ENCODE results near the gene MBTPS1. TPM values are rescaled to one million over a fixed set of nuclear protein-coding genes. Genes with fewer than 3 reads are reported as not detected.

The MBTPS1 gene
- total RNA-seq, 2 experiments from 2014 or later = 36.9 to 41.3 TPM

DNA sequence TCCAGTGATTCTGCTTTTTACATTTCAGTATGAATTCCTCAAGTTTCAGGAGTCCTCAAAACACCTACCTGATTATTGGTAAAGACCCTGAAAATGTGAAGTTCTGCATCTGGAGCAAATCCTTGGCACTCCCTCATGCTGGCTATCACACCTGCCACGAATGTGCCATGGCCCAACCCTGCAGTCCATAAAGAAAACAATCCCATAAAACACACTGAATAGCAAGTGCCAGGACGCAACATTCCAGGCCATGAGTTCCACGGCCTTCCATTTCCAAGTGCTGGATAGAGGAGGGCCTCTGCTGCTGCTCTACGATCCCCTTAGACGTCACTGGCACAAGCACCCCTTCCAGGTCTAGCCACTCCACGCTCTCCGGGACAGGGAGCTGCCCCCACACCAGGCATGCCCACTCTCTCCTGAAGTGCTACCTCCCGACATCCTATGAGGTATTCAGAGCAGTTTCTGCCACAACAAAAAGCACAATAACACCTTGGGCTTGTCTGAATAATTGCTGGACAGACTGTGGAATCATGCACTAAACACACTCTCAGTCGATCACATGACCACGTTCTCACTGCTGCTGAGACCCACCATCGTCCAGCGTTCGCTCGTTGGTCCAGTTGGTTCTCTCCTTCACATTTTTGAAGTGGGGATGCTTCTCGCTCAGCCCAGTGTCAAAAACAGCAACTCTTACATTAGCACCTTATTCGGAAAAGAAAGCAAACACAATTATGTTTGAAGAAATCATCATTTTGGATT lies 23.4 kb downstream of the MBTPS1 start:
- no peak overlapping the region for H3K4me3 Mint-ChIP-seq
- H3K27me3 Mint-ChIP-seq (ENCODE audit: low read depth) = no peaks in the 10 kb centered on the region
- DNase-seq = no peak
- H3K9me3 Mint-ChIP-seq = no peaks in the 10 kb centered on the region
- CTCF ChIA-PET = interaction anchor here (1.3 to 1.9 kb wide), 4 partner anchors 24 to 93 kb away, joined by 3 to 7 read pairs (median 4); partner anchors contain the start of genes MBTPS1 and TAF1C
- H3K27ac Mint-ChIP-seq = no peak overlapping the region
- peaks cover 32% of the 10 kb centered on the region for H3K36me3 Mint-ChIP-seq (ENCODE audit: low read depth)
- peaks cover 22% of the 10 kb centered on the region for H3K4me1 Mint-ChIP-seq (ENCODE audit: low read depth)
- intact Hi-C loops (cut with micrococcal nuclease) = no loop called here

DNA sequence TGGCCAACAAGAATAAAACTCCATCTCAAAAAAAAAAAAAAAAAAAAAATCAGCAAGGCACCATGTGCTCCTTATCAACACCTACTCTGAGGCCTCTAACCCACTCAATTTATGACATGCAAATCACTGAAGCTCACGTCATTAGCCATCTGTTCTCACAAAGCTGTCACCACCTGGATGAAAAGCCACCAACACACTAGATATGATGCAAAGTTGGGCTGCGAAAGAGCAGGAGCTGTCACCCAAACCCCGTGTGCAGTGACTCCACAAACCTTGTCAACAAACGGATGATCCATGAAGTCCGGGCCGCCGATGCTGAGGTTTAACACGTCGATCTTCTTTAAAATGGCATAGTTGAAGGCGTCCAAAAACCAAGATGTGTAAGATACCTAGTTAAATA lies 25.3 kb downstream of the MBTPS1 start:
- intact Hi-C loops (cut with micrococcal nuclease) = no loop called here
- Mint-ChIP-seq H3K27ac (no peak overlapping the region), H3K27me3 (ENCODE audit: low read depth) (no peaks in the 10 kb centered on the region), H3K36me3 (ENCODE audit: low read depth) (peaks cover 34% of the 10 kb centered on the region), H3K9me3 (no peaks in the 10 kb centered on the region), H3K4me3 (no peak overlapping the region), H3K4me1 (ENCODE audit: low read depth) (peaks cover 35% of the 10 kb centered on the region)
- CTCF ChIA-PET = interaction anchor here (1.7 to 1.9 kb wide), 2 partner anchors 84 to 95 kb away, joined by 5 to 7 read pairs; partner anchors contain the start of gene TAF1C
- no peak for DNase-seq

DNA sequence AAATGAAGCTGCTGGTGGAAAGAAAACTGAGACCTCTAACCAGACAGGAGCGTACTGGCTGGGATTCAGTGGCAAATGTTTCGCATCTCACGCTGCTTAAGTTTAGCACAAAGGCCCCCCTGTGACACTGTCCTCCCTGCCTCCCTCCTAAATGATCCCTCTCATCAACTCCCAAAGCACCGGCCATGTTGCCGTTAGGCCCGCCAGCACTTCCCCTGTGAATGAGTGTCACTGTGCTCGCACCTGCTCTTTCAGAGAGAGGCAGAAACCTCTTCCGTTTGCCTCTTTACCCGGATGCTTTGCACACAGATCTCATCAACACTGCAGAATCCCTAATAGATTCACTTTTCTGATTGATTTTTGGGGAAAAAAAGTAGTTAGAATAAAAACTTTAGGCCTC lies 26.5 kb downstream of the MBTPS1 start:
- CTCF ChIA-PET = interaction anchor here (1.0 to 8.4 kb wide), 5 partner anchors 10 to 97 kb away, joined by 6 to 138 read pairs (median 12); partner anchors contain the start of gene TAF1C
- Mint-ChIP-seq H3K4me1 (ENCODE audit: low read depth) (peaks cover 42% of the 10 kb centered on the region), H3K27me3 (ENCODE audit: low read depth) (no peaks in the 10 kb centered on the region), H3K27ac (no peak overlapping the region), H3K4me3 (no peak overlapping the region), H3K9me3 (no peaks in the 10 kb centered on the region), H3K36me3 (ENCODE audit: low read depth) (peaks cover 31% of the 10 kb centered on the region)
- intact Hi-C loops (cut with micrococcal nuclease) = no loop called here
- DNase-seq = peak; percentile 23

DNA sequence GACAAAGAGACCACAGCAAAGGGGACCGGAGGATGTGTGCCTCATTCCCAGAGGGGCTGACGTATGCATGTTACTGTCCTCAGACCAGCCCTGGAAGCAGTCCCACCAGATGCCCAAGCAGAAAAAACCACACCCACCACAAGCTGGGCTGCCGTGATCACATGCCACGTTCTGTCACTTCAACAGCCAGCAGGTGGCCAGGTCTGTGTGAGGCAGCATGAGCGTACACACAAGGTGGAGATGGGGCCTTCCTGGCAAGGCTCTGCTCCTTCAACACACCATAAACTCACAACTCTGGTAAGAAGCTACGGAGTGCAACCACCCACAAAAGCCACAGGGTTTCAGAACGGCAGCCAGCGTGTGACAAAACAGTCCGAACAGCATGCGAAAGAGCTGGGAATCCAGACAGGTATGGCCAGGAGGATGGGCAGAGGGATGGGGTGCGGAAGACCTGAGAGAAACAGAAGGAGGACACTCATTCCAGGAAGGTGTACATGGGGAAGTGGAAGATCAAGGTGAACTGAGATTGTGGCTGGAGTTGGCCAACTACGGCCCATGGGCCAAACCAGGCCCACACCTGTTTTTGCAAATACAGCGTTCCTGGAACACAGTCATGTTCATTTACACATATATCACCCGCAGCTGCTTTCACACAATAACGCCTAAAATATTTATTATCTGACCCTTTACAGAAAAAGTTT lies 27.9 kb downstream of the MBTPS1 start:
- H3K27ac Mint-ChIP-seq = no peak overlapping the region
- DNase-seq = peak; percentile 74
- H3K4me3 Mint-ChIP-seq = no peak overlapping the region
- peaks cover 29% of the 10 kb centered on the region for H3K36me3 Mint-ChIP-seq (ENCODE audit: low read depth)
- H3K27me3 Mint-ChIP-seq (ENCODE audit: low read depth) = no peaks in the 10 kb centered on the region
- no peaks in the 10 kb centered on the region for H3K9me3 Mint-ChIP-seq
- H3K4me1 Mint-ChIP-seq (ENCODE audit: low read depth) = peaks cover 34% of the 10 kb centered on the region
- intact Hi-C loops (cut with micrococcal nuclease) = loop anchor here (1.0 kb wide), 1 partner anchor 10 kb away; no protein-coding TSS in a partner anchor
- CTCF ChIA-PET = interaction anchor here (0.7 to 8.4 kb wide), 7 partner anchors 9 to 98 kb away, joined by 3 to 138 read pairs (median 11); partner anchors contain the start of gene TAF1C

DNA sequence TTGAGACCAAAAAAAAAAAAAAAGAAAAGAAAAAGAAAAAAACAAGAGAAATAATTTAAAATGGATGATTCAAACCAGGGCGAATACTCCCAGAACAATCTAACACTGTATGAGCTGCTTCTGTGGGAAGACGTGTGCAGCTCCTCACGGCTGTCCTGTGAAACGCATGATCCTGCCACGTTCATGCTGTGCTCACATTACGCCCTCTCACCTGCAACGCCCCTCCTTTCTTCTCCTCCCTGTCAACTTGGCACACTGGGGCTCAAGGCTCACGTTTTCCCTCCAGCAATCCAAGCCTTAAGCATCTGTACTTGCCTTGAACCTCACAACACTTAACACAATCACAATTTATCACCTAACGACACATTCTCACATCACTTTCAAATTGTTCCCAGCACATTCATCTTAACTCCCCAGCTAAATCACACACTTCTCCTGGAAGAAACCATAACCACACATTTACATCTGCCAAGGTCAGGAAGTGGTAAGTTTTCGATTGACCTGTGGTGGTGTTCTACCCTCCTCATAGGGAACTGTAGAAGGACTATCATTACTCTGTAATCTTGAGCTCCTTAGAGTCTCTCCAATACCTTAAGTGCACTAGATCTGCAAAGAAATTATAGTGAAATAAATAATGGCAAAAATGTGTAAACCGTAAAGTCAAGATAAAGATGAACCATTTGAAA lies 29.1 kb downstream of the MBTPS1 start:
- H3K4me3 Mint-ChIP-seq = no peak overlapping the region

DNA sequence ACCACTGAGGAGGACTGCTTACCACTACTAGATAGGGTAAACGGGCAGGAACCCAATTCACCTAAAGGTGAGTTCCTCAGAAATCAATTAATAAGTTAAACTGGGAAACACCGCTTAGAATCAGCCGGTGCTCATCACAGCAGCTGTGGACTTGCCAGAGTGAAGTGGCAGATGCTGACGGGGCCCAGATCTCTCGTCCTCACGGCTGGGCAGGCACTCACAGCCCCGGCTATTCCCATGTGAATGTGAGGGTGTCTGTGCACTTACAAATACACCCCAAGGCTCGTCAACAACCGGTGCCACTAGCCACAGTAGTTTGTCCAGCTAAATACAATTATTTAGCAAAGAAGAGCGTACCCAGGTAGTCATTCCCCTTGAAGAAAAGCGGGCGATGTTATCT lies 29.7 kb downstream of the MBTPS1 start:
- Mint-ChIP-seq H3K4me1 (ENCODE audit: low read depth) (peaks cover 34% of the 10 kb centered on the region), H3K27me3 (ENCODE audit: low read depth) (no peaks in the 10 kb centered on the region), H3K27ac (no peak overlapping the region), H3K9me3 (no peaks in the 10 kb centered on the region), H3K36me3 (ENCODE audit: low read depth) (peaks cover 24% of the 10 kb centered on the region), H3K4me3 (no peak overlapping the region)
- DNase-seq = no peak
- intact Hi-C loops (cut with micrococcal nuclease) = no loop called here
- CTCF ChIA-PET = interaction anchor here (2.3 to 8.4 kb wide), 6 partner anchors 13 to 100 kb away, joined by 7 to 138 read pairs (median 27); partner anchors contain the start of genes MBTPS1 and TAF1C

More for the DNA sequence above, 29.1 kb downstream of the MBTPS1 start:
- no peak for DNase-seq
- Mint-ChIP-seq H3K36me3 (ENCODE audit: low read depth) (peaks cover 25% of the 10 kb centered on the region), H3K9me3 (no peaks in the 10 kb centered on the region), H3K4me1 (ENCODE audit: low read depth) (peaks cover 34% of the 10 kb centered on the region), H3K27ac (no peak overlapping the region), H3K27me3 (ENCODE audit: low read depth) (no peaks in the 10 kb centered on the region)
- intact Hi-C loops (cut with micrococcal nuclease) = loop anchor here (1.0 kb wide), 1 partner anchor 12 kb away; no protein-coding TSS in a partner anchor
- CTCF ChIA-PET = interaction anchor here (0.6 to 8.4 kb wide), 9 partner anchors 8 to 99 kb away, joined by 3 to 138 read pairs (median 7); partner anchors contain the start of genes MBTPS1 and TAF1C

DNA sequence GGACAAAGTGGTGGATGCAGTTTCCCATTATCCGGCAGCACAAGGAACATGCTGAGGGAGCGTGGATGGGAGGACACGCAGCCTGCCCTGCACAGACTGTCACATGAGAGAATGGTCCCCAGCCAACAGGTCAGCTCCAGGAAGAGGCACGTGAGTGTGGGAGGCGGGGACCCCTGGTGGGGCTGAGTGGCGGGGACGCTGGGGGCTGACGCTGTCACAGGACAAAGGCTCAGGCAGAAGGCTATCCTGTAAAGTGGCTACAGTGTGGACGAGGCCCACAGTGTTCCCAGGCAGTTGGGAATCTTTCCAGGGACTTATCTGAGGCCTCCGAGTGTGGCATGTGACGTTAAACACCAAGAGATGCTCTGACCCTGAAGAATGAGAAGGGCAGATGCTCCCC lies 30.4 kb downstream of the MBTPS1 start:
- H3K36me3 Mint-ChIP-seq (ENCODE audit: low read depth) = peaks cover 22% of the 10 kb centered on the region
- intact Hi-C loops (cut with micrococcal nuclease) = no loop called here
- no peaks in the 10 kb centered on the region for H3K27me3 Mint-ChIP-seq (ENCODE audit: low read depth)
- H3K27ac Mint-ChIP-seq = no peak overlapping the region
- CTCF ChIA-PET = interaction anchor here (0.6 to 8.4 kb wide), 7 partner anchors 20 to 100 kb away, joined by 3 to 138 read pairs (median 10); partner anchors contain the start of genes MBTPS1 and TAF1C
- no peak for DNase-seq
- H3K4me1 Mint-ChIP-seq (ENCODE audit: low read depth) = peaks cover 34% of the 10 kb centered on the region
- H3K9me3 Mint-ChIP-seq = no peaks in the 10 kb centered on the region
- H3K4me3 Mint-ChIP-seq = no peak overlapping the region

DNA sequence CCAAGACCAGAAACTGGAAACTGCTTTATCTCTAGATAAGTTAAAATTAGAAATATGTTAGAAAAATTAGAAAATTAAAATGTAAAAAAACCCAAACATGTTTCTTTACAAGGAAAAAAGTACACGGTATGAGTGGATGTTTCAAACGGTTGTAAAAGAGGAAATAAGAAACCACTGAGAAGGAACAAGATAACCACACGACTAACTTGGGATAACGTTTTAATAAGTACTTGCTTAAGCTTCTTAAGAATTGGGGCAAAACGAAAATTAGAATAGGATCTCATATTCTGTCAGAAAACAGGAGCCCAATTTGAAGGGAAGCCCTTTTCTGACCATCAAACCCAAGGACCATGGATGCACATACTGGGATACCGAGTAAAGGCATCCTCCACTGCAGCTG lies 31.0 kb downstream of the MBTPS1 start:
- H3K9me3 Mint-ChIP-seq = no peaks in the 10 kb centered on the region
- H3K4me3 Mint-ChIP-seq = no peak overlapping the region
- CTCF ChIA-PET = interaction anchor here (0.6 to 8.4 kb wide), 10 partner anchors 15 to 101 kb away, joined by 3 to 138 read pairs (median 6); partner anchors contain the start of genes MBTPS1 and TAF1C
- no peak for DNase-seq
- no peak overlapping the region for H3K27ac Mint-ChIP-seq
- H3K36me3 Mint-ChIP-seq (ENCODE audit: low read depth) = peaks cover 23% of the 10 kb centered on the region
- H3K4me1 Mint-ChIP-seq (ENCODE audit: low read depth) = peaks cover 34% of the 10 kb centered on the region
- intact Hi-C loops (cut with micrococcal nuclease) = no loop called here
- H3K27me3 Mint-ChIP-seq (ENCODE audit: low read depth) = no peaks in the 10 kb centered on the region

DNA sequence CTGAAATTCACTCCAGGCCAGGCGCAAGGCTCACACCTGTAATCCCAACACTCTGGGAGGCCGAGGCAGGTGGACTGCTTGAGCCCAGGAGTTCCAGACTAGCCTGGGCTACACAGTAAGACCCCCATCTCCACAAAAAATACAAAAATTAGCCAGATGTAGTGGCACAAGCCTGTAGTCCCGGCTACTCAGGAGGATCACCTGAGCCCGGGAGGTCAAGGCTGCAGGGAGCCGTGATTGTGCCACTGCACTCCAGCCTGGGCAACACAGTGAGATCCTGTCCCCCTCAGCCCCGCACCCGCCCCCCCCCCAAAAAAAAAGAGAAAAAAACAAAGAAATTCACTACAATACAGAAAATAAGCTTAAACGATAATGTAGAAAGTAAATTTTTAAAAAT lies 31.5 kb downstream of the MBTPS1 start:
- H3K9me3 Mint-ChIP-seq = no peaks in the 10 kb centered on the region
- peaks cover 26% of the 10 kb centered on the region for H3K36me3 Mint-ChIP-seq (ENCODE audit: low read depth)
- H3K27me3 Mint-ChIP-seq (ENCODE audit: low read depth) = no peaks in the 10 kb centered on the region
- no peak overlapping the region for H3K4me3 Mint-ChIP-seq
- CTCF ChIA-PET = interaction anchor here (0.7 to 8.4 kb wide), 15 partner anchors 11 to 102 kb away, joined by 4 to 138 read pairs (median 5); partner anchors contain the start of genes MBTPS1 and TAF1C
- intact Hi-C loops (cut with micrococcal nuclease) = no loop called here
- peaks cover 34% of the 10 kb centered on the region for H3K4me1 Mint-ChIP-seq (ENCODE audit: low read depth)
- no peak overlapping the region for H3K27ac Mint-ChIP-seq
- DNase-seq = no peak

DNA sequence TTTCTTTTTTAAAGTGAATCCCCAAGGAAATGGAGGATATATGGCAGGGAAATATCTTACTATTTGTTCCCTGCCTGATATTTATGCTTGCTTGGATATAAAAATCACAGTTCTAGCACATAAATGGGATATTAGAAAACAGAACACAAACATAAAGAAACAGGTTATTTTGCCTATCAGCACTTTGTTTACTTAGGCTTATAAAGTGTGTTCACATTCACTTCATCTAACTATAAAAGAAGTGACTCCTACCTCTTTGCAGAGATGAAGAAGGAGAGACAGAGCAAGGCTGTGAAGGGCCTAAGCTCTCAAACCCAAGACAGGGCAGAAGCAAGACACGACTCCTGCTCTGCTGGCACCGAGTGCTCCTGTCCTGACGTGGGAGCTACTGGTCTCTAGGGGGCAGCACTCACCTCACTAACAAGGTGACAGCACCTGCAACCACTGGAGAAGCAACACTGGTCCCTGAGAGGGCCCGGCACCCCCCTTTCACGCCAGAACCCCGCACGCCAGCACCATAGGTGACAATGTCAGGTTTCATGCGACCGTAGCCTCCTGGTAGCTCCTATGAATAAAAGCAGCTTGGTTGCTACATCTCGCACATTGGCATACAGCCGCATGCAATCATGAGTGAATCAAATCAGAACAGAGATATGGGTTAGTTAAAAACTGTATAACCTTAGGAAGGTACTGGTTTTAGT lies 32.0 kb downstream of the MBTPS1 start:
- peaks cover 26% of the 10 kb centered on the region for H3K36me3 Mint-ChIP-seq (ENCODE audit: low read depth)
- peaks cover 32% of the 10 kb centered on the region for H3K4me1 Mint-ChIP-seq (ENCODE audit: low read depth)
- H3K27me3 Mint-ChIP-seq (ENCODE audit: low read depth) = no peaks in the 10 kb centered on the region
- intact Hi-C loops (cut with micrococcal nuclease) = loop anchor here (1.0 kb wide), 4 partner anchors 32 to 103 kb away; partner anchors contain the start of genes DNAAF1, HSDL1, MBTPS1 and TAF1C
- no peak overlapping the region for H3K4me3 Mint-ChIP-seq
- CTCF ChIA-PET = interaction anchor here (0.6 to 8.4 kb wide), 19 partner anchors 10 to 189 kb away, joined by 3 to 138 read pairs (median 5); partner anchors contain the start of genes MBTPS1 and TAF1C
- H3K9me3 Mint-ChIP-seq = no peaks in the 10 kb centered on the region
- H3K27ac Mint-ChIP-seq = no peak overlapping the region
- DNase-seq = peak; percentile 86

Data from activated naive CD4-positive, alpha-beta T cell treated with anti-CD3 and anti-CD28 coated beads for 36 hours (primary cell).